MM.1S (cell line): ENCODE measurements around the gene PLA2R1.

Source experiments
- EZH2phosphoT487 ChIP-seq: fragments of 300-600 bp; sonication (generic); IDR thresholded peaks from 2 replicates; pipeline ENCODE4 v1.6.1; 2018; ENCODE audit warnings: antibody characterized with exemption, low read length
- TF ChIP-seq, protein P1 (sequence below): fragments of 300-600 bp; sonication (generic); IDR thresholded peaks from 2 replicates; pipeline ENCODE4 v1.5.1; 2016; ENCODE audit warnings: antibody characterized with exemption, low read length, mixed read lengths

DNA sequence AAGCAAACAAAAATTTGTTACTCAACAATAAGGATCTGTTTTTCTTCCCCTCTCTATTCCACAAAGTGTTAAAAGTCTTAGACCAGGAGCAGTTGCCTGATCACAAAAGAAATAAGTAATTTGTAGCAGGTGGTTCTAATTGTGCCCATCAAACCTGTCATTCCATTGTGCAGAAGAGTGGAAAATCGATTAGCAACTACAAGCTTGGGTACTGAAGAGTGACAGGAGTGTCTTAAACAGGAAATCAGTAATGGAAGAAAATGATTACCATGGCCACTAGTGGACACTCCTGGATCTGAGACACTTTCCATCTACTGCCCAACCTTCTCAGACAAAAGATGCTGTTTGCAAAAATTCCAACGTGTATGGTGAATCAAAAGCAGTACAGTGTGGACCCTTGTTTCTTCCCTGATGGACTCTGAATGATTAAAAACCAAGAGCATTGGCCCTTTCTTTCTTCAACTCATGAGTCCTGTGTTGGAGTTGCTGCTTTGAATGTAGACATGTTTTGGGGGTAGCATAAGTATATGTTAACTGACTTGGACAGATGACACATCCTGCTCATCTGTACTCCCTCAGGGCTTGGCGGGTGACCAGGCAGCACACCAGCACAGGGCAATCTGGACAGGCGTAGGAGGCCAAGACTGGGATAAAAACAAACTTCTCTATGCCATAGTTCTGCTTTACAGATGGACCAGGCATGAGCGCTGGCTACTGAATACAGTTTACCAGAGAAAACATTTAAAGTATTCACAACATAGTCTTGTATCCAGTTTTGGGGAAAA lies 51.9 kb downstream of the PLA2R1 start:
- TF ChIP-seq, protein P1, sequence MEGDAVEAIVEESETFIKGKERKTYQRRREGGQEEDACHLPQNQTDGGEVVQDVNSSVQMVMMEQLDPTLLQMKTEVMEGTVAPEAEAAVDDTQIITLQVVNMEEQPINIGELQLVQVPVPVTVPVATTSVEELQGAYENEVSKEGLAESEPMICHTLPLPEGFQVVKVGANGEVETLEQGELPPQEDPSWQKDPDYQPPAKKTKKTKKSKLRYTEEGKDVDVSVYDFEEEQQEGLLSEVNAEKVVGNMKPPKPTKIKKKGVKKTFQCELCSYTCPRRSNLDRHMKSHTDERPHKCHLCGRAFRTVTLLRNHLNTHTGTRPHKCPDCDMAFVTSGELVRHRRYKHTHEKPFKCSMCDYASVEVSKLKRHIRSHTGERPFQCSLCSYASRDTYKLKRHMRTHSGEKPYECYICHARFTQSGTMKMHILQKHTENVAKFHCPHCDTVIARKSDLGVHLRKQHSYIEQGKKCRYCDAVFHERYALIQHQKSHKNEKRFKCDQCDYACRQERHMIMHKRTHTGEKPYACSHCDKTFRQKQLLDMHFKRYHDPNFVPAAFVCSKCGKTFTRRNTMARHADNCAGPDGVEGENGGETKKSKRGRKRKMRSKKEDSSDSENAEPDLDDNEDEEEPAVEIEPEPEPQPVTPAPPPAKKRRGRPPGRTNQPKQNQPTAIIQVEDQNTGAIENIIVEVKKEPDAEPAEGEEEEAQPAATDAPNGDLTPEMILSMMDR: no peak
- no peak for TF ChIP-seq EZH2phosphoT487
